A549 (cell line): ENCODE results near the gene ACTR3. TPM values are rescaled to one million over a fixed set of nuclear protein-coding genes. Genes with fewer than 3 reads are reported as not detected.

Experiments used
- ATAC-seq, 2 experiments: fragments of 200-7000 bp in 1 of 2; fragments of >200 bp in 1 of 2; cut with Nextera tagmentation in 1 of 2; cut with Tn5 transposase in 1 of 2; 3 replicates each; pipeline versions ENCODE4 v1.8.0 to v1.9.1; 2018 to 2020; ENCODE audit warnings: mild to moderate bottlenecking in 1 of 2, moderate library complexity in 1 of 2
- CTCF ChIA-PET: fragments of 300-600 bp; sonication (Branson Sonifier 250); formaldehyde crosslinking; extraction: SDS; loops from one replicate; lab custom pipeline; 2021; ENCODE audit warnings: antibody characterized with exemption, inconsistent platforms; lab: Yijun Ruan, JAX
- POLR2A ChIA-PET: fragments of 350-600 bp; formaldehyde crosslinking; extraction: SDS; loops from one replicate; lab custom pipeline; 2021; ENCODE audit warnings: antibody characterized with exemption, inconsistent platforms; lab: Yijun Ruan, JAX
- DNase-seq, 2 experiments: peaks; one replicate each; pipeline versions ENCODE4 v3.0.0 to v3.0.0-alpha.2; 2011 to 2016; ENCODE audit warnings: low read depth in 1 of 2, low spot score in 1 of 2
- FAIRE-seq: peaks from 2 replicates; lab custom pipeline; 2011; peaks lifted over from hg19 to GRCh38; lab: Jason Lieb, UNC
- H3K27ac ChIP-seq, 2 experiments: fragments of >200 bp; sonication (Bioruptor Twin); formaldehyde crosslinking; 3 replicates each; pipeline ENCODE4 v1.5.1; 2016 to 2017
- H3K4me1 ChIP-seq: fragments of >200 bp; sonication (Bioruptor Twin); formaldehyde crosslinking; 3 replicates; pipeline ENCODE4 v1.6.1; 2016
- H3K4me2 ChIP-seq: fragments of >200 bp; sonication (Bioruptor Twin); formaldehyde crosslinking; 3 replicates; pipeline ENCODE4 v1.6.1; 2016
- H3K4me3 ChIP-seq: fragments of >200 bp; sonication (Bioruptor Twin); formaldehyde crosslinking; 3 replicates; pipeline ENCODE4 v1.5.1; 2016
- H3K9me3 ChIP-seq: fragments of >200 bp; sonication (Bioruptor Twin); formaldehyde crosslinking; 3 replicates; pipeline ENCODE4 v1.6.1; 2016
- BHLHE40 ChIP-seq: IDR thresholded peaks from 2 replicates; pipeline ENCODE4 v1.6.1; 2012; ENCODE audit warnings: low read depth, low read length, inconsistent platforms
- CBX2 ChIP-seq: fragments of 200-600 bp; sonication (generic); IDR thresholded peaks from 2 replicates; pipeline ENCODE4 v1.6.1; 2016; ENCODE audit warnings: low read depth, mild to moderate bottlenecking, borderline replicate concordance
- CHD4 ChIP-seq: fragments of 200-600 bp; sonication (generic); IDR thresholded peaks from 2 replicates; pipeline ENCODE4 v1.6.1; 2016; ENCODE audit warnings: antibody characterized with exemption, mild to moderate bottlenecking, borderline replicate concordance
- E2F6 ChIP-seq: IDR thresholded peaks from 2 replicates; pipeline ENCODE4 v1.6.1; 2012; ENCODE audit warnings: low read depth, borderline replicate concordance
- FOSB ChIP-seq: fragments of 250-450 bp; sonication (Bioruptor Pico); IDR thresholded peaks from 2 replicates; pipeline ENCODE4 v1.5.0; 2020; ENCODE audit warnings: mild to moderate bottlenecking, moderate library complexity
- HOXB13 ChIP-seq: fragments of 250-450 bp; sonication (Bioruptor Pico); IDR thresholded peaks from 2 replicates; pipeline ENCODE4 v1.5.0; 2020; ENCODE audit warnings: low read depth, mild to moderate bottlenecking, moderate library complexity
- JUN ChIP-seq, 2 experiments: fragments of >200 bp; sonication (Bioruptor Twin); formaldehyde crosslinking; IDR thresholded peaks; 2 replicates in 1 of 2; 3 replicates in 1 of 2; pipeline ENCODE4 v1.6.1; 2016 to 2017
- JUNB ChIP-seq: fragments of >200 bp; sonication (Bioruptor Twin); formaldehyde crosslinking; IDR thresholded peaks from 2 replicates; pipeline ENCODE4 v1.6.1; 2016
- KDM1A ChIP-seq: fragments of 200-600 bp; sonication (generic); IDR thresholded peaks from 2 replicates; pipeline ENCODE4 v1.6.1; 2016; ENCODE audit warnings: low read depth, mild to moderate bottlenecking
- KDM5A ChIP-seq: fragments of 200-600 bp; sonication (generic); IDR thresholded peaks from 2 replicates; pipeline ENCODE4 v1.6.1; 2016; ENCODE audit warnings: antibody characterized with exemption, mild to moderate bottlenecking
- MAX ChIP-seq: IDR thresholded peaks from 2 replicates; pipeline ENCODE4 v1.6.1; 2012
- MAZ ChIP-seq: fragments of 150-350 bp; IDR thresholded peaks from 2 replicates; pipeline ENCODE4 v1.6.1; 2014; ENCODE audit warnings: antibody characterized with exemption, low read depth, low read length, borderline replicate concordance
- NPAS2 ChIP-seq: fragments of 250-450 bp; sonication (Bioruptor Pico); IDR thresholded peaks from 2 replicates; pipeline ENCODE4 v1.8.0; 2022; ENCODE audit warnings: mild to moderate bottlenecking, moderate library complexity, borderline replicate concordance
- NR3C1 ChIP-seq: fragments of >200 bp; sonication (Bioruptor Twin); formaldehyde crosslinking; IDR thresholded peaks from 3 replicates; pipeline ENCODE4 v1.6.1; 2017
- PHF8 ChIP-seq: fragments of 200-600 bp; sonication (generic); IDR thresholded peaks from 2 replicates; pipeline ENCODE4 v1.6.1; 2016; ENCODE audit warnings: low read depth, mild to moderate bottlenecking, antibody characterized with exemption, moderate library complexity, borderline replicate concordance
- POLR2A ChIP-seq: IDR thresholded peaks from 2 replicates; pipeline ENCODE4 v1.6.1; 2012; ENCODE audit warnings: mild to moderate bottlenecking, low read length
- RARB ChIP-seq: fragments of 250-450 bp; sonication (Bioruptor Pico); IDR thresholded peaks from 2 replicates; pipeline ENCODE4 v1.8.0; 2021; ENCODE audit warnings: mild to moderate bottlenecking, moderate library complexity
- RFX5 ChIP-seq: fragments of 450-650 bp; IDR thresholded peaks from 2 replicates; pipeline ENCODE4 v1.7.1; 2014; ENCODE audit warnings: antibody characterized with exemption, mild to moderate bottlenecking, moderate library complexity
- TFCP2L1 ChIP-seq: fragments of 250-450 bp; sonication (Bioruptor Pico); IDR thresholded peaks from 2 replicates; pipeline ENCODE4 v1.5.0; 2021; ENCODE audit warnings: mild to moderate bottlenecking
- TP53 ChIP-seq: fragments of 250-450 bp; sonication (Bioruptor Pico); IDR thresholded peaks from 2 replicates; pipeline ENCODE4 v1.5.0; 2021; ENCODE audit warnings: mild to moderate bottlenecking, moderate library complexity
- USF2 ChIP-seq: fragments of 450-650 bp; IDR thresholded peaks from 2 replicates; pipeline ENCODE4 v1.6.1; 2014; ENCODE audit warnings: antibody characterized with exemption
- ZC3H11A ChIP-seq: fragments of 450-650 bp; IDR thresholded peaks from 2 replicates; pipeline ENCODE4 v1.6.1; 2014; ENCODE audit warnings: antibody characterized with exemption, mild to moderate bottlenecking
- ZNF302 ChIP-seq: fragments of 250-450 bp; sonication (Bioruptor Pico); IDR thresholded peaks from 2 replicates; pipeline ENCODE4 v1.9.0; 2021; ENCODE audit warnings: inconsistent platforms, mild to moderate bottlenecking, moderate library complexity
- WGBS: methylation state at CpG from one replicate; pipeline ENCODE4 v1.1.6; 2017; ENCODE audit errors: missing lambda C conversion rate; 5-methylcytosine and 5-hydroxymethylcytosine counted together
- polyA plus RNA-seq, 4 experiments: library from polyadenylated mRNA; depleted of rRNA in 3 of 4; stranded (reverse); fragments of >200 nt; fragmentation: RNase III in 1 of 4; extraction: RNeasy Plus Mini Kit Qiagen cat#74134 plus additional on column Dnase treatment in 1 of 4; gene quantifications; 2 replicates in 3 of 4; 3 replicates in 1 of 4; pipeline ENCODE4 v1.2.3, GENCODE V29; 2011 to 2017

Gene ACTR3
- polyA plus RNA-seq, 2 of the 4 experiments (the other 2 are of a cell fraction) = 359 to 412 TPM

- TF ChIP-seq HOXB13 (CRISPR knock-in tag) (no peak), KDM1A (no peak), MAZ (no peak), TFCP2L1 (CRISPR knock-in tag) (no peak), USF2 (no peak), TP53 (CRISPR knock-in tag) (no peak), MAX (no peak), CHD4 (no peak), BHLHE40 (no peak), ZC3H11A (no peak), JUN (IDR thresholded peaks at IDR 0.05) (no peak), RFX5 (no peak)
- TF ChIP-seq, all 56 proteins: peak for 0
- ChIA-PET CTCF (interaction anchor here (1.4 to 1.7 kb wide), 2 partner anchors 8 to 575 kb away, joined by 3 to 5 read pairs; no protein-coding TSS in a partner anchor), POLR2A (no interaction called here)
- ATAC-seq (no peak), FAIRE-seq (no peak), DNase-seq (no peak)
- H3K4me3 ChIP-seq = no peak overlapping the region
- H3K4me2 ChIP-seq = no peak overlapping the region
- H3K27ac ChIP-seq = no peak overlapping the region
- peaks cover 13% of the 10 kb centered on the region; the same call in 2 of the 3 replicates for H3K9me3 ChIP-seq
- WGBS = 84% methylated on average over 5 of the region's 7 CpGs
- H3K4me1 ChIP-seq = no peaks in the 10 kb centered on the region
Measured at GRCh38 chr2:113976277-113976928, 86.5 kb downstream of the ACTR3 start.

- 93% methylated on average over 8 of the region's 8 CpGs for WGBS
- no peak for DNase-seq
- no peak overlapping the region for H3K27ac ChIP-seq
- no peak for TF ChIP-seq CBX2
- no peak for TF ChIP-seq JUN (IDR thresholded peaks at IDR 0.05)
- no peak for TF ChIP-seq KDM5A
- no peak for TF ChIP-seq ZNF302 (CRISPR knock-in tag)
- TF ChIP-seq E2F6 = no peak
- TF ChIP-seq NPAS2 = no peak
- no peak for TF ChIP-seq PHF8
- TF ChIP-seq POLR2A = no peak
- no peak for TF ChIP-seq MAZ
- no peak for TF ChIP-seq MAX
- no peak for TF ChIP-seq RFX5
- no peak for TF ChIP-seq FOSB (CRISPR knock-in tag)
- no peak for TF ChIP-seq RARB (CRISPR knock-in tag)
- TF ChIP-seq TP53 (CRISPR knock-in tag) = no peak
- no peak for TF ChIP-seq JUNB
- no peak for TF ChIP-seq NR3C1
- no peak for TF ChIP-seq ZC3H11A
- TF ChIP-seq, all 56 proteins: peak for 0
- CTCF ChIA-PET = interaction anchor here (1.4 to 1.6 kb wide), 2 partner anchors 8 to 575 kb away, joined by 3 to 5 read pairs; no protein-coding TSS in a partner anchor
- POLR2A ChIA-PET = no interaction called here
- no peak for FAIRE-seq
- Histone ChIP-seq H3K4me3 (no peak overlapping the region), H3K4me1 (no peaks in the 10 kb centered on the region), H3K9me3 (peaks cover 13% of the 10 kb centered on the region; the same call in 2 of the 3 replicates), H3K4me2 (no peak overlapping the region)
- peak in 1 of 2 experiments; percentile 12; a peak in 2 of 6 replicates for ATAC-seq
Measured at GRCh38 chr2:113977060-113977659, 87.3 kb downstream of the ACTR3 start.
